HepG2 (cell line): ENCODE data around the gene BTBD19. TPM values are rescaled to one million over a fixed set of nuclear protein-coding genes. Genes with fewer than 3 reads are reported as not detected.

ENCODE experiments used
- ARID4A ChIP-seq: sonication (generic); formaldehyde crosslinking; IDR thresholded peaks from 2 replicates; pipeline ENCODE4 v1.5.0; 2020; ENCODE audit warnings: mild to moderate bottlenecking, missing genetic modification reagents, borderline replicate concordance
- ATF1 ChIP-seq: IDR thresholded peaks from 2 replicates; pipeline ENCODE4 v1.6.1; 2016; ENCODE audit warnings: mild to moderate bottlenecking, control low read depth
- ESRRA ChIP-seq: sonication (generic); formaldehyde crosslinking; IDR thresholded peaks from 2 replicates; pipeline ENCODE4 v1.5.1; 2020; ENCODE audit warnings: mild to moderate bottlenecking, low read depth, missing genetic modification reagents
- ETV6 ChIP-seq: sonication (generic); formaldehyde crosslinking; conservative IDR thresholded peaks from 2 replicates; pipeline ENCODE4 v1.4.0; 2020; ENCODE audit warnings: missing genetic modification reagents
- HMGXB3 ChIP-seq: sonication (generic); formaldehyde crosslinking; IDR thresholded peaks from 2 replicates; pipeline ENCODE4 v1.4.0; 2020; ENCODE audit warnings: missing genetic modification reagents, borderline replicate concordance
- NFE2 ChIP-seq: sonication (generic); formaldehyde crosslinking; IDR thresholded peaks from 2 replicates; pipeline ENCODE4 v1.4.0; 2020; ENCODE audit warnings: missing genetic modification reagents
- NONO ChIP-seq, 2 experiments: fragments of 450-650 bp in 1 of 2; sonication (generic) in 1 of 2; formaldehyde crosslinking in 1 of 2; IDR thresholded peaks in 1 of 2; conservative IDR thresholded peaks in 1 of 2; 2 replicates each; pipeline versions ENCODE4 v1.6.1 to v1.8.0; 2017 to 2022; ENCODE audit warnings: mild to moderate bottlenecking in 1 of 2, missing genetic modification reagents in 1 of 2, moderate library complexity in 1 of 2
- ONECUT2 ChIP-seq: sonication (generic); formaldehyde crosslinking; IDR thresholded peaks from 2 replicates; pipeline ENCODE4 v1.4.0; 2020; ENCODE audit warnings: missing genetic modification reagents
- RARA ChIP-seq: IDR thresholded peaks from 2 replicates; pipeline ENCODE4 v1.6.1; 2016; ENCODE audit warnings: missing genetic modification reagents, missing compliant biosample characterization
- SYNCRIP ChIP-seq: fragments of 200-400 bp; formaldehyde crosslinking; IDR thresholded peaks from 2 replicates; pipeline ENCODE4 v1.6.1; 2018; ENCODE audit warnings: mild to moderate bottlenecking, low read depth, low read length; ENCODE audit not compliant: insufficient read depth
- ZBTB34 ChIP-seq: sonication (generic); formaldehyde crosslinking; IDR thresholded peaks from 2 replicates; pipeline ENCODE4 v1.8.0; 2022; ENCODE audit warnings: mild to moderate bottlenecking, missing genetic modification reagents
- ZFP62 ChIP-seq: sonication (generic); formaldehyde crosslinking; IDR thresholded peaks from 2 replicates; pipeline ENCODE4 v1.4.0; 2020; ENCODE audit warnings: missing genetic modification reagents
- ZMAT5 ChIP-seq: sonication (generic); formaldehyde crosslinking; IDR thresholded peaks from 2 replicates; pipeline ENCODE4 v1.5.0; 2020; ENCODE audit warnings: mild to moderate bottlenecking, low read depth, missing genetic modification reagents, borderline replicate concordance
- ZNF512 ChIP-seq: sonication (generic); formaldehyde crosslinking; IDR thresholded peaks from 2 replicates; pipeline ENCODE4 v1.4.0; 2020; ENCODE audit warnings: mild to moderate bottlenecking, missing genetic modification reagents
- ZNF773 ChIP-seq: sonication (generic); formaldehyde crosslinking; IDR thresholded peaks from 2 replicates; pipeline ENCODE4 v1.4.0; 2020; ENCODE audit warnings: missing genetic modification reagents, borderline replicate concordance
- ZNF775 ChIP-seq: sonication (generic); formaldehyde crosslinking; IDR thresholded peaks from 2 replicates; pipeline ENCODE4 v1.4.0; 2020; ENCODE audit warnings: missing genetic modification reagents, mild to moderate bottlenecking, moderate library complexity, borderline replicate concordance
- polyA plus RNA-seq, 8 experiments: library from polyadenylated mRNA; depleted of rRNA in 3 of 8; stranded (reverse) in 7 of 8; unstranded in 1 of 8; fragments of >200 nt; fragmentation: Illumina TruSeq in 4 of 8; extraction: Trizol in 4 of 8; gene quantifications; 2 replicates each; pipeline versions ENCODE4 v1.2.1 to v1.2.3, GENCODE V29; 2011 to 2016; ENCODE audit warnings: low read depth in 4 of 8, missing spikeins in 1 of 8, mixed read lengths in 1 of 8; ENCODE audit not compliant: insufficient read depth in 1 of 8
- total RNA-seq, 5 experiments: library from RNA; depleted of rRNA; stranded (reverse); fragments of >200 nt; fragmentation: Illumina TruSeq; extraction: Trizol; gene quantifications; 2 replicates each; pipeline ENCODE4 v1.2.3, GENCODE V29; 2016; ENCODE audit warnings: low read depth in 1 of 5

BTBD19 gene
- total and polyA plus RNA-seq, 2 of the 13 experiments (the other 11 are each of a cell fraction or from before 2014, with no cell fraction given) = 2.7 to 6.7 TPM

GRCh38 chr1:44786138-44786840 lies 22.0 kb upstream of the BTBD19 start (continued):
- TF ChIP-seq ARID4A (CRISPR knock-in tag) (0 out of 2 replicates have a peak, but pooled peaks have one; percentile 13), ZMAT5 (CRISPR knock-in tag) (no peak), NONO (IDR thresholded peaks at IDR 0.05) (no peak), NONO (CRISPR knock-in tag; conservative IDR thresholded peaks at IDR 0.05) (no peak; the same call in 1 of the 2 replicates), RARA (CRISPR knock-in tag) (no peak), ZBTB34 (no peak), ZFP62 (CRISPR knock-in tag) (no peak), ONECUT2 (no peak), ATF1 (CRISPR knock-in tag) (no peak), ETV6 (CRISPR knock-in tag) (no peak; the same call in 1 of the 2 replicates), ZNF512 (CRISPR knock-in tag) (no peak), ZNF773 (CRISPR knock-in tag) (no peak), ZNF775 (CRISPR knock-in tag) (no peak), HMGXB3 (CRISPR knock-in tag) (no peak), SYNCRIP (no peak), NFE2 (no peak), ESRRA (no peak)
